T-helper 2 cell treated with Interferon-gamma antibody and Interleukin-4, amounts not matched to agents 5 μg/mL and 100 μg/mL, for 36 hours (primary cell): ENCODE measurements around the gene EYA4.

Source experiments
- DNase-seq: peaks from one replicate; pipeline ENCODE4 v3.0.0; 2021; ENCODE audit warnings: low spot score
- H3K27ac Mint-ChIP-seq: one replicate; pipeline ENCODE4 v1.8.0; 2021; ENCODE audit warnings: mild to moderate bottlenecking, mixed read lengths
- H3K27me3 Mint-ChIP-seq: one replicate; pipeline ENCODE4 v1.8.0; 2021; ENCODE audit warnings: low read depth, mixed read lengths
- H3K36me3 Mint-ChIP-seq: one replicate; pipeline ENCODE4 v1.8.0; 2021; ENCODE audit warnings: low read depth, mixed read lengths
- H3K4me1 Mint-ChIP-seq: one replicate; pipeline ENCODE4 v1.8.0; 2021; ENCODE audit warnings: low read depth, mixed read lengths
- H3K4me3 Mint-ChIP-seq: one replicate; pipeline ENCODE4 v1.8.0; 2022; ENCODE audit warnings: mild to moderate bottlenecking, moderate library complexity, mixed read lengths
- H3K9me3 Mint-ChIP-seq: one replicate; pipeline ENCODE4 v1.8.0; 2021; ENCODE audit warnings: mixed read lengths

Gene EYA4

GRCh38 chr6:133359760-133360159 lies 118.6 kb downstream of the EYA4 start:
- no peak for DNase-seq
- Mint-ChIP-seq H3K27me3 (no peaks in the 10 kb centered on the region), H3K4me1 (no peaks in the 10 kb centered on the region), H3K9me3 (no peaks in the 10 kb centered on the region), H3K27ac (no peak overlapping the region), H3K4me3 (no peak overlapping the region), H3K36me3 (no peaks in the 10 kb centered on the region)

GRCh38 chr6:133360194-133360593 lies 119.0 kb downstream of the EYA4 start:
- Mint-ChIP-seq H3K4me1 (no peaks in the 10 kb centered on the region), H3K9me3 (no peaks in the 10 kb centered on the region), H3K4me3 (no peak overlapping the region), H3K27me3 (no peaks in the 10 kb centered on the region), H3K36me3 (no peaks in the 10 kb centered on the region), H3K27ac (no peak overlapping the region)
- no peak for DNase-seq

- H3K27ac Mint-ChIP-seq, result no peak overlapping the region
- no peaks in the 10 kb centered on the region for H3K36me3 Mint-ChIP-seq
- H3K27me3 Mint-ChIP-seq, result no peaks in the 10 kb centered on the region
- H3K4me1 Mint-ChIP-seq, result no peaks in the 10 kb centered on the region
- no peak for DNase-seq
- H3K4me3 Mint-ChIP-seq, result no peak overlapping the region
- no peaks in the 10 kb centered on the region for H3K9me3 Mint-ChIP-seq
Observed at GRCh38 chr6:133362813-133363212, 121.7 kb downstream of the EYA4 start.

- no peaks in the 10 kb centered on the region for H3K36me3 Mint-ChIP-seq
Observed at GRCh38 chr6:133368664-133369063, 127.5 kb downstream of the EYA4 start.

GRCh38 chr6:133369773-133370272 lies 128.7 kb downstream of the EYA4 start:
- H3K4me1 Mint-ChIP-seq, result no peaks in the 10 kb centered on the region
- no peak overlapping the region for H3K4me3 Mint-ChIP-seq
- no peak for DNase-seq
- no peaks in the 10 kb centered on the region for H3K36me3 Mint-ChIP-seq
- no peaks in the 10 kb centered on the region for H3K27me3 Mint-ChIP-seq
- no peaks in the 10 kb centered on the region for H3K9me3 Mint-ChIP-seq
- no peak overlapping the region for H3K27ac Mint-ChIP-seq

More at GRCh38 chr6:133368664-133369063, 127.5 kb downstream of the EYA4 start:
- Mint-ChIP-seq H3K27ac (no peak overlapping the region), H3K27me3 (no peaks in the 10 kb centered on the region), H3K4me1 (no peaks in the 10 kb centered on the region), H3K9me3 (no peaks in the 10 kb centered on the region), H3K4me3 (no peak overlapping the region)
- DNase-seq, result no peak

GRCh38 chr6:133376743-133377142 lies 135.6 kb downstream of the EYA4 start:
- Mint-ChIP-seq H3K27me3 (no peaks in the 10 kb centered on the region), H3K27ac (no peak overlapping the region), H3K4me1 (no peaks in the 10 kb centered on the region), H3K36me3 (no peaks in the 10 kb centered on the region), H3K4me3 (no peak overlapping the region), H3K9me3 (no peaks in the 10 kb centered on the region)
- no peak for DNase-seq

- H3K36me3 Mint-ChIP-seq, result no peaks in the 10 kb centered on the region
- no peaks in the 10 kb centered on the region for H3K27me3 Mint-ChIP-seq
- H3K4me1 Mint-ChIP-seq, result no peaks in the 10 kb centered on the region
- DNase-seq, result no peak
- H3K27ac Mint-ChIP-seq, result no peak overlapping the region
- no peaks in the 10 kb centered on the region for H3K9me3 Mint-ChIP-seq
- H3K4me3 Mint-ChIP-seq, result no peak overlapping the region
Observed at GRCh38 chr6:133377219-133377618, 136.1 kb downstream of the EYA4 start.

- Mint-ChIP-seq H3K27me3 (no peaks in the 10 kb centered on the region), H3K36me3 (no peaks in the 10 kb centered on the region), H3K4me1 (no peaks in the 10 kb centered on the region), H3K9me3 (no peaks in the 10 kb centered on the region), H3K27ac (no peak overlapping the region), H3K4me3 (no peak overlapping the region)
- no peak for DNase-seq
Observed at GRCh38 chr6:133380047-133380446, 138.9 kb downstream of the EYA4 start.

- H3K4me3 Mint-ChIP-seq, result no peak overlapping the region
- H3K36me3 Mint-ChIP-seq, result no peaks in the 10 kb centered on the region
- H3K27me3 Mint-ChIP-seq, result no peaks in the 10 kb centered on the region
- no peaks in the 10 kb centered on the region for H3K4me1 Mint-ChIP-seq
- no peak overlapping the region for H3K27ac Mint-ChIP-seq
- no peaks in the 10 kb centered on the region for H3K9me3 Mint-ChIP-seq
- no peak for DNase-seq
Observed at GRCh38 chr6:133380723-133381122, 139.6 kb downstream of the EYA4 start.

GRCh38 chr6:133388731-133389130 lies 147.6 kb downstream of the EYA4 start:
- Mint-ChIP-seq H3K4me3 (no peak overlapping the region), H3K4me1 (no peaks in the 10 kb centered on the region), H3K27me3 (no peaks in the 10 kb centered on the region), H3K9me3 (no peaks in the 10 kb centered on the region), H3K27ac (no peak overlapping the region), H3K36me3 (no peaks in the 10 kb centered on the region)
- no peak for DNase-seq

GRCh38 chr6:133390168-133390567 lies 149.0 kb downstream of the EYA4 start:
- Mint-ChIP-seq H3K4me1 (no peaks in the 10 kb centered on the region), H3K27ac (no peak overlapping the region), H3K4me3 (no peak overlapping the region), H3K27me3 (no peaks in the 10 kb centered on the region), H3K9me3 (no peaks in the 10 kb centered on the region), H3K36me3 (no peaks in the 10 kb centered on the region)
- DNase-seq, result no peak

- Mint-ChIP-seq H3K27ac (no peak overlapping the region), H3K9me3 (no peaks in the 10 kb centered on the region), H3K4me3 (no peak overlapping the region), H3K4me1 (no peaks in the 10 kb centered on the region), H3K27me3 (no peaks in the 10 kb centered on the region), H3K36me3 (no peaks in the 10 kb centered on the region)
- no peak for DNase-seq
Observed at GRCh38 chr6:133392015-133392414, 150.9 kb downstream of the EYA4 start.

- Mint-ChIP-seq H3K4me3 (no peak overlapping the region), H3K27me3 (no peaks in the 10 kb centered on the region), H3K36me3 (no peaks in the 10 kb centered on the region), H3K9me3 (no peaks in the 10 kb centered on the region), H3K4me1 (no peaks in the 10 kb centered on the region), H3K27ac (no peak overlapping the region)
- DNase-seq, result no peak
Observed at GRCh38 chr6:133392641-133393040, 151.5 kb downstream of the EYA4 start.

GRCh38 chr6:133393891-133394290 lies 152.7 kb downstream of the EYA4 start:
- H3K9me3 Mint-ChIP-seq, result no peaks in the 10 kb centered on the region
- no peak for DNase-seq
- no peak overlapping the region for H3K4me3 Mint-ChIP-seq
- no peaks in the 10 kb centered on the region for H3K27me3 Mint-ChIP-seq
- H3K27ac Mint-ChIP-seq, result no peak overlapping the region
- no peaks in the 10 kb centered on the region for H3K4me1 Mint-ChIP-seq
- H3K36me3 Mint-ChIP-seq, result no peaks in the 10 kb centered on the region

- Mint-ChIP-seq H3K27me3 (no peaks in the 10 kb centered on the region), H3K4me3 (no peak overlapping the region), H3K9me3 (no peaks in the 10 kb centered on the region), H3K36me3 (no peaks in the 10 kb centered on the region), H3K27ac (no peak overlapping the region), H3K4me1 (no peaks in the 10 kb centered on the region)
- no peak for DNase-seq
Observed at GRCh38 chr6:133394630-133395029, 153.5 kb downstream of the EYA4 start.
